ENCODE data around the gene PEBP1. TPM values are rescaled to one million over a fixed set of nuclear protein-coding genes. Genes with fewer than 3 reads are reported as not detected.
A peak's percentile ranks its signal among the peaks of the same experiment; 100 is the strongest.

The PEBP1 gene
- total RNA-seq, 1 donor from 2014 or later = 216 TPM

DNA sequence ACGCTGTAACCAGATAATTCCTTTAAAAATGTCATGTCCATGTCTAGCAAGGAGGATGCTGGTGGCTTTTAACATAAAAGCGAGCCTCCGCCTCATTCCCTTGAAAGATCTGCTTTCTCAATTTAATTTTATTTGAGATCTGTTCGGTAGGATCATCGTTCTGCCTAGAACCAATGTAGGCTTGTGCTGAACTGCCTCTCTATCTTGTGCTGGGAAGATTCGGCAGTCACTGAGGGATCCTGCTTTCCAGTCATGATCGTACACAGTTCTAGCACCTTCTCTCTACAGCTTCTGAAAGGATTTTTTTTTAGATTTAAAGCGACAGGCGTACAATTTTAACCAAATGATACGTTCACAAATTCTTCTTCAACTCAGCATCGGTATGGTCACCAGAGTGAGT lies 54.3 kb downstream of the PEBP1 start:
- Mint-ChIP-seq H3K4me1 (ENCODE audit: unreplicated experiment) (peaks cover 35% of the 10 kb centered on the region), H3K27ac (ENCODE audit: unreplicated experiment) (peak overlapping the region; percentile 94), H3K9me3 (ENCODE audit: unreplicated experiment) (no peaks in the 10 kb centered on the region), H3K4me3 (ENCODE audit: unreplicated experiment) (peak overlapping the region; percentile 78), H3K27me3 (ENCODE audit: unreplicated experiment) (no peaks in the 10 kb centered on the region), H3K36me3 (ENCODE audit: unreplicated experiment) (peaks cover 4% of the 10 kb centered on the region)
- DNase-seq (ENCODE audit: extremely low spot score, unreplicated experiment) = no peak
- TF ChIP-seq, protein P1, sequence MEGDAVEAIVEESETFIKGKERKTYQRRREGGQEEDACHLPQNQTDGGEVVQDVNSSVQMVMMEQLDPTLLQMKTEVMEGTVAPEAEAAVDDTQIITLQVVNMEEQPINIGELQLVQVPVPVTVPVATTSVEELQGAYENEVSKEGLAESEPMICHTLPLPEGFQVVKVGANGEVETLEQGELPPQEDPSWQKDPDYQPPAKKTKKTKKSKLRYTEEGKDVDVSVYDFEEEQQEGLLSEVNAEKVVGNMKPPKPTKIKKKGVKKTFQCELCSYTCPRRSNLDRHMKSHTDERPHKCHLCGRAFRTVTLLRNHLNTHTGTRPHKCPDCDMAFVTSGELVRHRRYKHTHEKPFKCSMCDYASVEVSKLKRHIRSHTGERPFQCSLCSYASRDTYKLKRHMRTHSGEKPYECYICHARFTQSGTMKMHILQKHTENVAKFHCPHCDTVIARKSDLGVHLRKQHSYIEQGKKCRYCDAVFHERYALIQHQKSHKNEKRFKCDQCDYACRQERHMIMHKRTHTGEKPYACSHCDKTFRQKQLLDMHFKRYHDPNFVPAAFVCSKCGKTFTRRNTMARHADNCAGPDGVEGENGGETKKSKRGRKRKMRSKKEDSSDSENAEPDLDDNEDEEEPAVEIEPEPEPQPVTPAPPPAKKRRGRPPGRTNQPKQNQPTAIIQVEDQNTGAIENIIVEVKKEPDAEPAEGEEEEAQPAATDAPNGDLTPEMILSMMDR (IDR thresholded peaks at IDR 0.05) = no peak

GRCh38 chr12:118193477-118193876 lies 57.6 kb downstream of the PEBP1 start:
- H3K4me3 Mint-ChIP-seq (ENCODE audit: unreplicated experiment) = no peak overlapping the region
- H3K27me3 Mint-ChIP-seq (ENCODE audit: unreplicated experiment) = no peaks in the 10 kb centered on the region
- peaks cover 17% of the 10 kb centered on the region for H3K36me3 Mint-ChIP-seq (ENCODE audit: unreplicated experiment)
- TF ChIP-seq, protein P1 (IDR thresholded peaks at IDR 0.05) = no peak
- peaks cover 21% of the 10 kb centered on the region for H3K4me1 Mint-ChIP-seq (ENCODE audit: unreplicated experiment)
- H3K9me3 Mint-ChIP-seq (ENCODE audit: unreplicated experiment) = no peaks in the 10 kb centered on the region
- H3K27ac Mint-ChIP-seq (ENCODE audit: unreplicated experiment) = no peak overlapping the region
- DNase-seq (ENCODE audit: extremely low spot score, unreplicated experiment) = no peak

- Mint-ChIP-seq H3K9me3 (ENCODE audit: unreplicated experiment) (no peaks in the 10 kb centered on the region), H3K27ac (ENCODE audit: unreplicated experiment) (no peak overlapping the region), H3K36me3 (ENCODE audit: unreplicated experiment) (peaks cover 17% of the 10 kb centered on the region), H3K27me3 (ENCODE audit: unreplicated experiment) (no peaks in the 10 kb centered on the region), H3K4me3 (ENCODE audit: unreplicated experiment) (no peak overlapping the region), H3K4me1 (ENCODE audit: unreplicated experiment) (peaks cover 16% of the 10 kb centered on the region)
- DNase-seq (ENCODE audit: extremely low spot score, unreplicated experiment) = no peak
- TF ChIP-seq, protein P1 (IDR thresholded peaks at IDR 0.05) = no peak
Measured at GRCh38 chr12:118193958-118194357, 58.0 kb downstream of the PEBP1 start.

Other genes with a start within 250 kb of the PEBP1 start
- gene KSR2, start 167.1 kb upstream of the PEBP1 start, total RNA-seq = not detected in 2 replicates
- gene RFC5, start 119.4 kb upstream of the PEBP1 start, total RNA-seq = 12.7 and 13.2 TPM in 2 replicates
- gene WSB2, start 74.9 kb upstream of the PEBP1 start, total RNA-seq = 94.7 and 98.2 TPM in 2 replicates
- gene VSIG10, start 32.1 kb upstream of the PEBP1 start, total RNA-seq = 20.7 and 21.7 TPM in 2 replicates
- 26.6 and 28.6 TPM in 2 replicates for gene TAOK3, start 236.8 kb downstream of the PEBP1 start, total RNA-seq
- 33.5 and 35.1 TPM in 2 replicates for gene SUDS3, start 240.4 kb downstream of the PEBP1 start, total RNA-seq